Thyroid gland (tissue), 4 donors: Measurements from ENCODE around the gene FYN. TPM values are rescaled to one million over a fixed set of nuclear protein-coding genes. Genes with fewer than 3 reads are reported as not detected.

Source experiments
- DNase-seq, 2 donors: peaks; one replicate each; pipeline ENCODE4 v3.0.0-alpha.2; 2019
- H3K27ac ChIP-seq, 3 donors: fragments of 200-600 bp; sonication (generic); 1 replicate in 2 of 3; 2 replicates in 1 of 3; pipeline ENCODE4 v1.5.1; 2016 to 2019; ENCODE audit warnings: mild to moderate bottlenecking in 1 of 3, moderate library complexity in 1 of 3
- H3K27me3 ChIP-seq: fragments of 200-600 bp; sonication (generic); one replicate; pipeline ENCODE4 v1.5.1; 2019
- H3K36me3 ChIP-seq, 2 donors: fragments of 200-600 bp; sonication (generic); one replicate each; pipeline ENCODE4 v1.5.1; 2016 to 2019
- H3K4me1 ChIP-seq, 2 donors: fragments of 200-600 bp; sonication (generic); one replicate each; pipeline ENCODE4 v1.5.1; 2017 to 2019
- H3K4me3 ChIP-seq, 3 donors: fragments of 200-600 bp; sonication (generic); replicated peaks in 1 of 3; 1 replicate in 2 of 3; 2 replicates in 1 of 3; pipeline ENCODE4 v1.5.1; 2016; ENCODE audit warnings: mild to moderate bottlenecking in 1 of 3
- H3K9me3 ChIP-seq: fragments of 200-600 bp; sonication (generic); one replicate; pipeline ENCODE4 v1.5.1; 2017
- CTCF ChIP-seq, 6 experiments: fragments of 200-600 bp in 3 of 6; fragments of 450-650 bp in 3 of 6; sonication (generic) in 3 of 6; IDR thresholded peaks; one replicate each; pipeline ENCODE4 v1.5.1; 2016 to 2019; ENCODE audit warnings: antibody characterized with exemption in 6 of 6, mild to moderate bottlenecking in 2 of 6, inconsistent platforms in 1 of 6, moderate library complexity in 1 of 6
- POLR2A ChIP-seq, 2 donors: fragments of 450-650 bp; IDR thresholded peaks; one replicate each; pipeline ENCODE4 v1.6.1; 2017; ENCODE audit warnings: antibody characterized with exemption in 2 of 2, mild to moderate bottlenecking in 2 of 2, moderate library complexity in 1 of 2
- WGBS, 2 donors: methylation state at CpG; one replicate each; pipeline ENCODE4 v1.1.5; 2017; 5-methylcytosine and 5-hydroxymethylcytosine counted together
- intact Hi-C: fragments of 100-400 bp; cut with DNase I; formaldehyde crosslinking; loops from one replicate; pipeline ENCODE4 v1.15.1; 2023
- total RNA-seq, 4 donors: library from RNA; depleted of rRNA; stranded (reverse); fragments of >200 nt; gene quantifications; one replicate each; pipeline ENCODE4 v1.2.3, GENCODE V29; 2016

The FYN gene
- total RNA-seq, 4 donors from 2014 or later: 67.0 to 206 (median 95.9) TPM

DNA sequence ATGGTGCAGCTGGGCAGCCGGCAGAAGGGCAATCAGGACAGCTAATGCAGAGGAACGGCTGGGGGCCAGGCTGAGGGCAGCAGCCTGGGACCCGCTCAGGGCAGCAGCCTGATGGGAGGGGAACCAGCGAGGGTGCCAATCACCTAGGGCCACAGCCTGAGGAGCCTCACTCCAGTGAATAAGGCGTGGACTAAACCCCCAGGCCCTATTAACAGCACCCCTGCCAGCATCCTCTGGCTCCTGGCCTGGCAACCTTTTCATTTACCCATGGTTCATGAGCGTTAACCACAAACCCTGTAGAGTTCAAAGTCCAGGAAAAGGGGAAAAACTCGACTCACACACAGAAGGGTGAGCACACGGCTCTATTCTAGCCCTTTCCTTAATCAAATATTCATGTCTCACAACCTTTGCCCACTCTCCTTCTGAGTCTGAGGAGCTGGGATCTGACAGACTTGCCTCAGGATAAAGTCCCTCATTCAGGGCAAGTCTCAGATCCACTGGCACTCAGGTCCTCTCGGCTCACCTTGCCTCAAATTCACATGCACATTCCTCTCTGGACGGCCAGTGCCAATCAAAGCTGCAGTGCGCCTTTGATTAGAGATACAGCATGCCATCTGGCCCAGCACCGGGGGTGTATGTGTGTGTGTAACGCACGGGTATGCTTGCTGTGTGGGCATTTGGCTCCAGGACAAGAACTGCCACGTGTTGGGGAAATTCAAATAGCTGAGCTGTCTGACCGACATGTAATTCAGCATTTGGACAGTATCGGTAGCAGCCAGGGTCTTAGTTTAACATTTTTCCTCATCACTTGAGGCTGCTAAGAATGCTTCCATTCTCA is 180.7 kb downstream of the FYN start:
- no peak for TF ChIP-seq POLR2A (IDR thresholded peaks at IDR 0.05)
- TF ChIP-seq CTCF (IDR thresholded peaks at IDR 0.05): no peak
- peaks cover 0 to 2% of the 10 kb centered on the region in 2 donors for H3K4me1 ChIP-seq
- H3K27me3 ChIP-seq: no peaks in the 10 kb centered on the region
- no peak overlapping the region for H3K27ac ChIP-seq
- H3K36me3 ChIP-seq: peaks cover 9 to 26% of the 10 kb centered on the region in 2 donors
- no peaks in the 10 kb centered on the region for H3K9me3 ChIP-seq
- DNase-seq: no peak
- whole genome bisulfite sequencing, 2 donors: 88 to 91% methylated on average over 17 of the region's 17 CpGs
- intact Hi-C loops: no loop called here
- H3K4me3 ChIP-seq: no peak overlapping the region

GRCh38 chr6:111691345-111692225 is 181.7 kb downstream of the FYN start:
- H3K36me3 ChIP-seq: peaks cover 9 to 26% of the 10 kb centered on the region in 2 donors
- WGBS, 2 donors: 88 to 92% methylated on average over 7 of the region's 7 CpGs
- intact Hi-C loops: no loop called here

DNA sequence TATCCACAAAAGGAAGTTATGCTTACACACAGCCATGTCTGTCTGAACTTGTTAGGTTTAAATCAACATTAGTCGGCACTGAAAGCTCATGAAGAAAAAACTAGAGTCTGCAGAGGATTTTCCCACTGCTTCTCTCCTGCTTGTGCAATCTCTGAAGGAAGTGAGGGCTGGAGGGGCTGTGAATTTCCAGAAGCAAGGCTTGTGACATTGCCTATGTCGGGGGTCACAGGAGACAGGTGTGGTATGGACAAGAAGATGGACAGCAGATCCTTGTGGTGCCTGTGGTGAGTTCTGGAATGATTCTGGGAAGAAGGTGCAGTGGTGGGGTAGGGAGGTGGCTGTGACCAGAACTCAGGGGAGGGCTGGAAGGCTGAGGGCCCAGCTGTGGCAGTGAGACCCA is 183.3 kb downstream of the FYN start:
- DNase-seq: no peak
- TF ChIP-seq POLR2A (IDR thresholded peaks at IDR 0.05) (no peak), CTCF (IDR thresholded peaks at IDR 0.05) (no peak)
- WGBS, 2 donors: 70 to 73% methylated on average over 2 of the region's 2 CpGs
- Histone ChIP-seq H3K27me3 (no peaks in the 10 kb centered on the region), H3K36me3 (peaks cover 9 to 26% of the 10 kb centered on the region in 2 donors), H3K27ac (no peak overlapping the region), H3K4me1 (peaks cover 0 to 21% of the 10 kb centered on the region in 2 donors), H3K4me3 (no peak overlapping the region), H3K9me3 (no peaks in the 10 kb centered on the region)
- intact Hi-C loops: no loop called here

More at GRCh38 chr6:111691345-111692225, 181.7 kb downstream of the FYN start:
- TF ChIP-seq CTCF (IDR thresholded peaks at IDR 0.05) (no peak), POLR2A (IDR thresholded peaks at IDR 0.05) (no peak)
- Histone ChIP-seq H3K4me3 (no peak overlapping the region), H3K27ac (no peak overlapping the region), H3K4me1 (peaks cover 0 to 5% of the 10 kb centered on the region in 2 donors), H3K9me3 (no peaks in the 10 kb centered on the region), H3K27me3 (no peaks in the 10 kb centered on the region)
- no peak for DNase-seq

GRCh38 chr6:111689419-111689818 is 183.8 kb downstream of the FYN start:
- intact Hi-C loops: no loop called here
- Histone ChIP-seq H3K4me1 (peaks cover 0 to 24% of the 10 kb centered on the region in 2 donors), H3K9me3 (no peaks in the 10 kb centered on the region), H3K27me3 (no peaks in the 10 kb centered on the region), H3K4me3 (no peak overlapping the region), H3K27ac (no peak overlapping the region), H3K36me3 (peaks cover 9 to 26% of the 10 kb centered on the region in 2 donors)
- no peak for TF ChIP-seq POLR2A (IDR thresholded peaks at IDR 0.05)
- no peak for TF ChIP-seq CTCF (IDR thresholded peaks at IDR 0.05)
- WGBS, 2 donors: 94 to 100% methylated on average over 1 of the region's 1 CpG
- DNase-seq: no peak
